ENCODE data around the gene SPATA20.

Gene SPATA20

GRCh38 chr17:50520483-50520882 lies 26.5 kb upstream of the SPATA20 start:
- TF ChIP-seq CTCF (IDR thresholded peaks at IDR 0.05; ENCODE audit: low read depth, low read length) = no peak
- no peak overlapping the region for H3K4me3 ChIP-seq (replicated peaks in 1 of 2; ENCODE audit: low read depth in 2 of 2, low read length in 2 of 2)
- no peak for DNase-seq (ENCODE audit: low read depth in 2 of 2)

GRCh38 chr17:50521514-50521913 lies 25.5 kb upstream of the SPATA20 start:
- no peak overlapping the region for H3K4me3 ChIP-seq (replicated peaks in 1 of 2; ENCODE audit: low read depth in 2 of 2, low read length in 2 of 2)
- TF ChIP-seq CTCF (IDR thresholded peaks at IDR 0.05; ENCODE audit: low read depth, low read length) = no peak
- no peak for DNase-seq (ENCODE audit: low read depth in 2 of 2)

- DNase-seq (ENCODE audit: low read depth in 2 of 2) = no peak
- no peak for TF ChIP-seq CTCF (IDR thresholded peaks at IDR 0.05; ENCODE audit: low read depth, low read length)
- H3K4me3 ChIP-seq (replicated peaks in 1 of 2; ENCODE audit: low read depth in 2 of 2, low read length in 2 of 2) = no peak overlapping the region
Observed at GRCh38 chr17:50522766-50523165, 24.2 kb upstream of the SPATA20 start.

- H3K4me3 ChIP-seq (replicated peaks in 1 of 2; ENCODE audit: low read depth in 2 of 2, low read length in 2 of 2) = no peak overlapping the region
- DNase-seq (ENCODE audit: low read depth in 2 of 2) = no peak
- TF ChIP-seq CTCF (IDR thresholded peaks at IDR 0.05; ENCODE audit: low read depth, low read length) = no peak
Observed at GRCh38 chr17:50523208-50523607, 23.8 kb upstream of the SPATA20 start.

- no peak overlapping the region for H3K4me3 ChIP-seq (replicated peaks in 1 of 2; ENCODE audit: low read depth in 2 of 2, low read length in 2 of 2)
- TF ChIP-seq CTCF (IDR thresholded peaks at IDR 0.05; ENCODE audit: low read depth, low read length) = no peak
- DNase-seq (ENCODE audit: low read depth in 2 of 2) = no peak
Observed at GRCh38 chr17:50524838-50525237, 22.1 kb upstream of the SPATA20 start.

GRCh38 chr17:50527155-50527762 lies 19.7 kb upstream of the SPATA20 start:
- no peak overlapping the region for H3K4me3 ChIP-seq (replicated peaks in 1 of 2; ENCODE audit: low read depth in 2 of 2, low read length in 2 of 2)
- TF ChIP-seq CTCF (IDR thresholded peaks at IDR 0.05; ENCODE audit: low read depth, low read length) = no peak
- no peak for DNase-seq (ENCODE audit: low read depth in 2 of 2)

GRCh38 chr17:50527949-50528474 lies 19.0 kb upstream of the SPATA20 start:
- H3K4me3 ChIP-seq (replicated peaks in 1 of 2; ENCODE audit: low read depth in 2 of 2, low read length in 2 of 2) = no peak overlapping the region
- DNase-seq (ENCODE audit: low read depth in 2 of 2) = no peak
- TF ChIP-seq CTCF (IDR thresholded peaks at IDR 0.05; ENCODE audit: low read depth, low read length) = no peak
